ENCODE results near the gene GCAT.

GCAT gene

DNA sequence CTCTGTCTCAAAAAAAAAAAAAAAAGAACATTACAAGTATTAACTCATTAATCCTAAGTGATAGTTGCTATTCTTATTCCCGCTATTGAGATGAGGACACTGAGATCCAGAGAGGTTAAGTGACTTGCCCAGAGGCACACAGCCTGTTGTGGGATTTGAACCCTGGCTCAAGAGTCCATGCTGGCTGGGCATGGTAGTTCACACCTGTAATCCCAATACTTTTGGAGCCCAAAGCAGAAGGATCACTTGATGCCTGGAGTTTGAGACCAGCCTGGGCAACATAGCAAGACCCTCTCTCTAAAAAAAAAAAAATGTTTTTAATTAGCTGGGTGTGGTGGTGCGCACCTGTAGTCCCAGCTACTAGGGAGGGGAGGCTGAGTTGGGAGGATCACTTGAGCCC is 4.1 kb downstream of the GCAT start:
- DNase-seq (ENCODE audit: low read depth): no peak

- DNase-seq (ENCODE audit: low read depth): no peak
Measured at GRCh38 chr22:37812869-37813678, 5.3 kb downstream of the GCAT start.

GRCh38 chr22:37815593-37815992 is 7.9 kb downstream of the GCAT start:
- no peak for DNase-seq (ENCODE audit: low read depth)

- DNase-seq (ENCODE audit: low read depth): no peak
Measured at GRCh38 chr22:37816543-37817180, 8.9 kb downstream of the GCAT start.

DNA sequence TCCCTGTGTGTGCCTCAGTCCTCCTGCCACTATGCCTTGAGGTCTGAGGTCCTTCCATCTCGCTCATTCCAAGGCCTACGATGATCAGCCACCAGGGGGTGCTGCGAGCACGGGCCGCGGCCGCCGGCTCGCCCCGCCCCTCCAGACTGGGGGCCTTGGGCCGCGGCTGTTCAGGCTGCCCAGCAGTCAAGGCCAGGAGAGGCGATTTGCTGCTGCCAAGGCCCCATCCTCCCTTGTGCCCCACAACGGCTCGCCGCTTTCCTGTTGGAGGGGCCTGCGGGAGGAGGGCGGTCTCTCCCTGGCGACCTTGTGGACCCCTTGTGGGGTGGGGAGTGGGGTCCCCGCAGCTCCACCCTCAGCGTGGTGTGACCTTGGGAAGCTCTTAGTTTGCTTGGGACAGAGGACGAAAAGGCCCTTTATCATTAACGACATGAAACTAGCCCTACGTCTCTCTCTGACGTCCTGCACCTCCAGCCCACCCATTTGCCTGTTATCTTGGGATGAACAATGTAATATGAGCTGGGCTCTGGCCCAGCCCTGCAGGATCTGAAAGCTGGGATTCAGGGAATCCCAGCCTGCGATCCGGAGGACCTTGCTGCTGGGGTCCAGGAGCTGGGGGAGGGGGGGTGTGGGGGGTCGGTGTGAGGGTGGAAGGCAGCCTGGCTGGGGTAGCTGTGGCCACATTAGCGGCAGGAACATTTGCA is 10.1 kb downstream of the GCAT start:
- peak; percentile 84 for DNase-seq (ENCODE audit: low read depth)

DNA sequence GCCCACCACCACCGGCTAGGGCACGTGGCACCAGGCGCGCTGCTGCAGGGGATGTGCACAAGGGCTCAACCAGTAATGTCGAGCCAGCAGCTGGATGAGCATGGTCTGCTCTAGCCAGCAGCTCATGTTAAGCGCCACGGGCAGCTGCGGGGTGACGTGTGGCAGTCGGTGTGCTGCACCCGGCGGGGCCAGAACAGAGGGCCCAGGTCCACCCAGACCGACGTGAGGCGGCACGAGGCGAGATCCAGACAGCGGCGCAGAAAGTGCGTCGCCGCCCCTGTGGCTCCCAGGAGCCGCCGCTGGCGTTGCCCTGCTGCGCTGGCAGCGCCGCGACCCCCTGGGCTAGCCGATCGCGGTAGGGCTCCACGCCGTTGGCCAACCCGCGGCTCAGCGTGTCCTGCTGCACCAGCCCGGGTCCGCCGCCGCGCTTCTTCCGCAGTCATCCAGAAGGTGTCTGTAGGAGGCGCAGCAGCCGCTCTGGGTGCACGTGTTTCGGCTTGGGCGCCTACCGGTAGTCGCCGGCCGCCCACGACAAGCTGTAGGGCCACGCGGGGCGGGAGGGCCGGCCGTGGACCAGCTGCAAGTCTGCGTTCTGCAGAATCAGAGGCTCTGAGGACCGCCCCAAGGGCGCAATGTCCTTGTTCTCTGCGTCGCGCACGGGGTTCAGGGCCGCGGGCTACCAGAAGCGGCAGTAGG is 10.8 kb downstream of the GCAT start:
- DNase-seq (ENCODE audit: low read depth): peak; percentile 65

GRCh38 chr22:37819105-37819433 is 11.3 kb downstream of the GCAT start:
- no peak for DNase-seq (ENCODE audit: low read depth)

GRCh38 chr22:37820350-37820749 is 12.6 kb downstream of the GCAT start:
- no peak for DNase-seq (ENCODE audit: low read depth)

DNA sequence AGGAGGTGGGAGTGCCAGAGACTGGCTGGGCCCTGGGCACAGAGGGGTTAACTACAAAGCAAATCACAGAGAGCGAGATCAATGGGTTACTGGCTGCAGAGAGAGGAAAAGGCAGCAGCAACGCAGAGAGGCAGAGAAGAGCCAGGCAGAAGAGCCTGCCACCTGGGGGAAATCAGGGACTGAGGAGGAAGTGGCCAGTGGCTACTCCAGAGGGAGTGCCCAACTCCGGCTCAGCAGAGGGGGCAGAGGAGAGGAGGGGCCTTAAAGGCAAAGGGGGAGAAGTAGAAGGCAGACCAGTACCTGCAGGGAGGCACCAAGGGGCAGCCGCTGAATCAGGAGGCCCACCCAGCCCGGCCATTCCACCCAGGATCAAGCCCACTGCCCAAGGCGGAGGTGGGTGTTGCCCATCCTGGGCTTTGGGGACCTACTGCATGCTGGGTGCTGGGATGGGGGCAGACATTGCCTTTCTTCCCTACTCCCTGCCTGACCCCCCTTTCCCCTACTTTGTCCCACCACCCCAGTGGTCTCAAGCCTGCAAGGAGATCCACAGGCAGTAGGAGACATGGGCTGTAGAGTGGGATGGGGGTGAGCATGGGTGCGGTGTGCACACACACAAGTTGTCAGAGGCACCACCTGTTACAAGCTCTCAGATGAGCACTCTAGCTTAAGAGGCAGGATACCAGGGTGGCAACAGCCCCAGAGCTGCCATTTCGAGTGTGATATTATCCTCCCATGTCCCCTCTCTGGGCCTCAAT is 14.5 kb downstream of the GCAT start:
- DNase-seq (ENCODE audit: low read depth): no peak

DNA sequence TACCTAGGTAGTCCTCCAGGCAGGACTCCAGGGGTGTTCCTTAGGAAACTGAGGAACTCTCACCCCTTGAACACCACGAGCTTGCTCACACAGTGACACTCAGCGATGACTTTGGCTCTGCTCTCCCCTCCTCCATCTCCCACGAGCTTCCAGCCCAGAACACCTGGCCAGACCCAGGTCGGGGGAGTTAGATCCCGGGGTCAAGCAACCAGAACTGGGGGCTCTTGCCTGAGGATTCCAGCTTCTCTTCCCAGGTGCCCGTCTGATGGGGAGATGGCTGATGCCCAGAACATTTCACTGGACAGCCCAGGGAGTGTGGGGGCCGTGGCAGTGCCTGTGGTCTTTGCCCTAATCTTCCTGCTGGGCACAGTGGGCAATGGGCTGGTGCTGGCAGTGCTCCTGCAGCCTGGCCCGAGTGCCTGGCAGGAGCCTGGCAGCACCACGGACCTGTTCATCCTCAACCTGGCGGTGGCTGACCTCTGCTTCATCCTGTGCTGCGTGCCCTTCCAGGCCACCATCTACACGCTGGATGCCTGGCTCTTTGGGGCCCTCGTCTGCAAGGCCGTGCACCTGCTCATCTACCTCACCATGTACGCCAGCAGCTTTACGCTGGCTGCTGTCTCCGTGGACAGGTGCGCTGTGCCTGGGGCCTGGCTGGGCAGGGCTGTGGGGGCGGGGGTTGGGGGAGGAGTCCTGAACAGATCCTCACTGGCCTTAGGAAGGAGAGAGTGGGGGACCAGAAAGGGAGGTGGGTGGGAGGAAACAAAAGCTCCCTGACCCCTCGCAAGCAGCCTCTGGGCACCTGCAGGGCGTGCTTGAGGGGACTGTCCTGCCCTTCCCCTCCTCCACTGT is 15.6 kb downstream of the GCAT start, which contains the start of gene GALR3:
Gene GALR3 (plus strand): TSS at position 249 of the 852 bp plus-strand sequence. CDS start 25 bp downstream, at position 274.
- no peak for DNase-seq (ENCODE audit: low read depth)

DNA sequence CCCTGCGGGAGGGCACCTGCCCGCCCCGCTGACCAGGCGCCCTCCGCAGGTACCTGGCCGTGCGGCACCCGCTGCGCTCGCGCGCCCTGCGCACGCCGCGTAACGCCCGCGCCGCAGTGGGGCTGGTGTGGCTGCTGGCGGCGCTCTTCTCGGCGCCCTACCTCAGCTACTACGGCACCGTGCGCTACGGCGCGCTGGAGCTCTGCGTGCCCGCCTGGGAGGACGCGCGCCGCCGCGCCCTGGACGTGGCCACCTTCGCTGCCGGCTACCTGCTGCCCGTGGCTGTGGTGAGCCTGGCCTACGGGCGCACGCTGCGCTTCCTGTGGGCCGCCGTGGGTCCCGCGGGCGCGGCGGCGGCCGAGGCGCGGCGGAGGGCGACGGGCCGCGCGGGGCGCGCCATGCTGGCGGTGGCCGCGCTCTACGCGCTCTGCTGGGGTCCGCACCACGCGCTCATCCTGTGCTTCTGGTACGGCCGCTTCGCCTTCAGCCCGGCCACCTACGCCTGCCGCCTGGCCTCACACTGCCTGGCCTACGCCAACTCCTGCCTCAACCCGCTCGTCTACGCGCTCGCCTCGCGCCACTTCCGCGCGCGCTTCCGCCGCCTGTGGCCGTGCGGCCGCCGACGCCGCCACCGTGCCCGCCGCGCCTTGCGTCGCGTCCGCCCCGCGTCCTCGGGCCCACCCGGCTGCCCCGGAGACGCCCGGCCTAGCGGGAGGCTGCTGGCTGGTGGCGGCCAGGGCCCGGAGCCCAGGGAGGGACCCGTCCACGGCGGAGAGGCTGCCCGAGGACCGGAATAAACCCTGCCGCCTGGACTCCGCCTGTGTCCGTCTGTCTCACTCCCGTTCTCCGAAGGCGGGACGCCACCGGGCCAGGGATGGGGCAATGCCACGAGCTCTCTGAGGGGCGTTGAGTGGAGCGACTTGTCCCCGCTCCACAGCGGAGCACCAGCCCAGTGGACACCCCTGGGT is 17.2 kb downstream of the GCAT start:
- no peak for DNase-seq (ENCODE audit: low read depth)

DNA sequence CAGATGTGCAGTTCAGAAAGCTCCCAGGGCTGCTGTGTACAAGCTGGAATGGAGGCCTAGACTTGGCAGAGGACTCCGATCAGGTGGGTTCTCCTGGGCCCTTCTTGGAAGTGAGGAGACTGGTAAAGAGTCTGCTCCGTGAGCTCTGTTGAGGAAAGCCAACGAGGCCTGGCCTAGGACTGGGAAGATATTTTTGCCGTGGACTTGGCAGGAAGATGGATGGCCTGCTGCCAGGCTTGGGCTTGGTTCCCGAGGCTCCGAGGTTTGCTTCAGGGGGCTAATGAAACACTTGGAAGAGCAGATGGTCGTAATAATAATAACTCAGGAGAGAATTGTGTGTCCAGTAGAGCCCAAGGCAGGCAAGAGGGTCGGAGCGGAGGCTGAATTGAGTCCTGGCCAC is 19.3 kb downstream of the GCAT start:
- no peak for DNase-seq (ENCODE audit: low read depth)

DNA sequence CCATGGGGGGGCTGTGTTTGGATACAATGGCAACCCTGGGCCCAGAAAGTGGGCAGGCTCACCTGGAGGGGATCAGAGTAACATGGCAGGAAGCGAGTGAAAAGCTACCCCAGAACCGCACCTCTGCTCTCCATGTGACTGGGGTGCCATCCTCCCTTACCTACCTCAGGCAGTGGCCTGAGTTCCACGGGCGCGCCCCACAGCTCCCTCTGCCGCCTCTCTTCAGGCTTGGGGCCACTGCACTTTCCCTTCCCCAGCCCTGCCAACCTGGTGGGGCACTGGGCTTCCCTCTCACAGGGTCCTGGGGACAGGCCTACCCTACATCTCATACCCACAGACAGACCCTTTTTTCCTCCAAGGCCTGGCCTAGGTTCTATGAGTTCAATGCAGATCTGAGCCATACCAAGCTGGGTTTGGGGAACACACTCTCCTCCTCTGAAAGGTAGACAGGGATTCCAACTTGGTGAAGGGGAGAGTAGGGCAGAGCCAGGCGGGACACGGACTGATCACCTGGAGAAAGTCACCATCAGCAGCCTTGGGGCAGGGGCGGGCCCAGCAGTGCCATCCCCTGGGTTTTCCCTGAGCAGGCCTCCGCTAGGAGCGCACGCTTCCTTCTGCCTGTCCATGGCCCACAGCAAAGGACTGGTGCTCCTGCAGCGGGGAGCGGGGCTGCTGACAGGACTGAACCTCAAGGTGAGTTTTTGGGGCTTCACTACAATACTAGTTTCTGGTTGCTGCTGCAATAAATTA is 22.5 kb downstream of the GCAT start:
- DNase-seq (ENCODE audit: low read depth): no peak

GRCh38 chr22:37831472-37831871 is 23.7 kb downstream of the GCAT start:
- DNase-seq (ENCODE audit: low read depth): no peak

DNA sequence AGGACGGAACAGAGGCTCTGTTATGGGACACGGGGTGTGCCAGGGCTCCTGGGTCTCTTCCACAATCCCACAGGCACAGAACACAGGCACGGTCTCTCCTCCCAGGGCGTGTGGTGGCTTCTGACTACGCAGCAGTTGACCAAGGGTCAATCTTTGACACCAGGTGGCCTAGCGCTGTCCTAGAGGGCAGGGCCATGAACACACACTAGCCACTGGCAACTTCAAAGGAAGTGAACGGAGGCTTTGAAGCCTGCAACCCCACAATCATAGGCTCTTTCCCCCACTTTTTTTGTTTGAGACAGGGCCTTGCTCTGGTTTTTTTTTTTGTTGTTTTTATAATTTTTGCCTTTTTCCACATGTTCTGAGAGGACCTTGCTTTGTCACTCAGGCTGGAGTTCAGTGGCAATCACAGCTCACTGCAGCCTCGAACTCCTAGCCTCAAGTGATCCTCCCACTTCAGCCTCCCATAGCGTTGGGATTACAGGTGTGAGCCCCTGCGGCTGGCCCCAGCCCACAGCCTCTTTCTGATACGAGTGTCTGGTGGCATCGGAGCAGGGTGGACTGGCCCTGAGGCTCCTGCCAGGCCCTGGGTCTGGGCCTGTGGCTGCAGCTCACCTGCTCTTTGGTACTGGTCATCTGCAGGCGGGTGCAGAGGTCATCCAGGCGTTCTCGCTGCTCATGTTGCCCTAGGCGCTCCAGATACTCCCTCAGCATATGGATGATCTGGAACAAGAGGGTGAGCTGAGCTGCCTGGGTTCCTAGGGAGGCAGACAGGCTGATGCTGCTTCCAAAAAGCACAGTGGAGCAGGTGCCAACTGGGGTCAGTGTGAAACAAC is 24.5 kb downstream of the GCAT start:
- DNase-seq (ENCODE audit: low read depth): no peak

GRCh38 chr22:37842015-37842793 is 34.5 kb downstream of the GCAT start:
- no peak for DNase-seq (ENCODE audit: low read depth)

DNA sequence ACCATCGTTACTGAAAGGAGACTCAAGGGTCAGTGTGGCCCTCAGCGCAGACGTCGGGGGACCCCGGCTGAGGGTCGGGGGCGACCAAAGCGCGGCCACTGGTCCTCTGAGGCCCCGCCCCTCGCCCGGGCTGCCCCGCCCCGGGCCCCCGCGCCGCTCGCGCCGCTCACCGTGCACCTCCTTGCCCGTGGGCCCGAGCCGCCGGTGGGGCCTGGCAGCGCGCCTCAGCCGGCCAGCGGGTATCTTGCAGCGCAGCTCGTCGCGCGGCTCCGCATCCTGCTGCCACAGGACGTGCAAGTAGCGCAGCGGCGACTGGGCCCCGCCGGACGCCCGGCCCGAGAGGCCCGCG is 36.0 kb downstream of the GCAT start:
- DNase-seq (ENCODE audit: low read depth): peak; percentile 58
